Esophagus muscularis mucosa (tissue), 4 donors: ENCODE measurements around the gene MEGF8. TPM values are rescaled to one million over a fixed set of nuclear protein-coding genes. Genes with fewer than 3 reads are reported as not detected.

Source experiments
- DNase-seq: peaks from one replicate; pipeline ENCODE4 v3.0.0-alpha.2; 2017; ENCODE audit errors: extremely low spot score
- H3K27ac ChIP-seq, 4 donors: fragments of 200-600 bp; sonication (generic); replicated peaks in 1 of 4; 1 replicate in 3 of 4; 2 replicates in 1 of 4; pipeline ENCODE4 v1.5.1; 2016 to 2019; ENCODE audit warnings: mild to moderate bottlenecking in 1 of 4
- H3K27me3 ChIP-seq, 4 donors: fragments of 200-600 bp; sonication (generic); one replicate each; pipeline versions ENCODE4 v1.5.1 to v1.6.0; 2016 to 2019
- H3K36me3 ChIP-seq, 4 donors: fragments of 200-600 bp; sonication (generic); one replicate each; pipeline ENCODE4 v1.5.1; 2016 to 2019
- H3K4me1 ChIP-seq, 4 donors: fragments of 200-600 bp; sonication (generic); one replicate each; pipeline ENCODE4 v1.5.1; 2016 to 2019
- H3K4me3 ChIP-seq, 4 donors: fragments of 200-600 bp; sonication (generic); 1 replicate in 2 of 4; 2 replicates in 2 of 4; pipeline ENCODE4 v1.5.1; 2016 to 2019; ENCODE audit warnings: mild to moderate bottlenecking in 4 of 4, moderate library complexity in 1 of 4
- H3K9me3 ChIP-seq, 4 donors: fragments of 200-600 bp; sonication (generic); 1 replicate in 3 of 4; 2 replicates in 1 of 4; pipeline ENCODE4 v1.5.1; 2016 to 2019
- EP300 ChIP-seq: sonication (generic); formaldehyde crosslinking; IDR thresholded peaks from one replicate; pipeline ENCODE4 v1.6.1; 2017; ENCODE audit warnings: antibody characterized with exemption
- POLR2A ChIP-seq: fragments of 450-650 bp; IDR thresholded peaks from one replicate; pipeline ENCODE4 v1.6.1; 2017; ENCODE audit warnings: antibody characterized with exemption, moderate library complexity, mild to moderate bottlenecking, low read depth
- POLR2AphosphoS5 ChIP-seq, 2 donors: sonication (generic); formaldehyde crosslinking; IDR thresholded peaks; one replicate each; pipeline ENCODE4 v1.6.1; 2017; ENCODE audit warnings: antibody characterized with exemption in 2 of 2
- WGBS: methylation state at CpG from one replicate; pipeline ENCODE4 v1.1.5; 2018; 5-methylcytosine and 5-hydroxymethylcytosine counted together
- intact Hi-C: fragments of 100-400 bp; cut with DNase I; formaldehyde crosslinking; loops from one replicate; pipeline ENCODE4 v1.15.1; 2023
- total RNA-seq, 4 donors: library from RNA; depleted of rRNA; stranded (reverse); fragments of >200 nt; gene quantifications; one replicate each; pipeline versions ENCODE4 v1.1.0 to v1.2.1, GENCODE V29; 2016
- TF ChIP-seq, protein P1 (sequence below), 3 experiments: fragments of 200-600 bp in 2 of 3; fragments of 450-650 bp in 1 of 3; sonication (generic) in 2 of 3; IDR thresholded peaks; one replicate each; pipeline ENCODE4 v1.5.1; 2017 to 2019; ENCODE audit warnings: antibody characterized with exemption in 3 of 3, mild to moderate bottlenecking in 2 of 3, moderate library complexity in 1 of 3

Gene MEGF8
- total RNA-seq, 4 donors from 2014 or later: 18.2 to 46.2 (median 25.5) TPM

DNA sequence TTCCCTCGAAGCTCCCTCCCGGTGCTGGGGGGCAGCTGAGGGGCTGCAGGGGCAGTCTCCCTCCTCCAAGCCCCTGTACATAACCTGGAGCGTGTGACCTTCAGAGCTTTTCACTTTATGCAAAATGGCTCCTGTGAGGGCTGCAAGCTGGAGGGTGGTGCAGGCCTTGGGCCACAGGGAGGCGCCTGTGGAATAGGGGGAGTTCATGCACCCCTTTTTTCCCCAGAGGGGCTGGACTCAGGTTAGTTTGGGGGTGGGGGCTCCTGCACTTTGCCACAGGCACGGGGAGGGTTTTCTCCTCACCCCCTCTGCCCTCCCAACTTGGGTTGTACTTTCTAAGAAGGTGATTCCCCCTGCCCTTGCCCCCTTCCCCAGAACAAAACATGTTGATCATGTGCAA lies 30.1 kb upstream of the MEGF8 start:
- H3K27ac ChIP-seq: peak overlapping the region in 1 of 4 donors; percentile 33
- no peak for DNase-seq
- no peaks in the 10 kb centered on the region for H3K9me3 ChIP-seq
- H3K4me3 ChIP-seq: no peak overlapping the region
- H3K36me3 ChIP-seq: peaks cover 30 to 55% (median 53%) of the 10 kb centered on the region in 4 donors
- peaks cover 0 to 16% (median 9%) of the 10 kb centered on the region in 4 donors for H3K4me1 ChIP-seq
- H3K27me3 ChIP-seq: no peaks in the 10 kb centered on the region
- no peak for TF ChIP-seq EP300
- no peak for TF ChIP-seq POLR2AphosphoS5 (IDR thresholded peaks at IDR 0.05)
- TF ChIP-seq POLR2A: no peak
- TF ChIP-seq, protein P1, sequence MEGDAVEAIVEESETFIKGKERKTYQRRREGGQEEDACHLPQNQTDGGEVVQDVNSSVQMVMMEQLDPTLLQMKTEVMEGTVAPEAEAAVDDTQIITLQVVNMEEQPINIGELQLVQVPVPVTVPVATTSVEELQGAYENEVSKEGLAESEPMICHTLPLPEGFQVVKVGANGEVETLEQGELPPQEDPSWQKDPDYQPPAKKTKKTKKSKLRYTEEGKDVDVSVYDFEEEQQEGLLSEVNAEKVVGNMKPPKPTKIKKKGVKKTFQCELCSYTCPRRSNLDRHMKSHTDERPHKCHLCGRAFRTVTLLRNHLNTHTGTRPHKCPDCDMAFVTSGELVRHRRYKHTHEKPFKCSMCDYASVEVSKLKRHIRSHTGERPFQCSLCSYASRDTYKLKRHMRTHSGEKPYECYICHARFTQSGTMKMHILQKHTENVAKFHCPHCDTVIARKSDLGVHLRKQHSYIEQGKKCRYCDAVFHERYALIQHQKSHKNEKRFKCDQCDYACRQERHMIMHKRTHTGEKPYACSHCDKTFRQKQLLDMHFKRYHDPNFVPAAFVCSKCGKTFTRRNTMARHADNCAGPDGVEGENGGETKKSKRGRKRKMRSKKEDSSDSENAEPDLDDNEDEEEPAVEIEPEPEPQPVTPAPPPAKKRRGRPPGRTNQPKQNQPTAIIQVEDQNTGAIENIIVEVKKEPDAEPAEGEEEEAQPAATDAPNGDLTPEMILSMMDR (IDR thresholded peaks at IDR 0.05): no peak
- WGBS: 66% methylated on average over 4 of the region's 5 CpGs
- intact Hi-C loops: loop anchor here (5.0 kb wide), 1 partner anchor 48 kb away; no protein-coding TSS in a partner anchor

DNA sequence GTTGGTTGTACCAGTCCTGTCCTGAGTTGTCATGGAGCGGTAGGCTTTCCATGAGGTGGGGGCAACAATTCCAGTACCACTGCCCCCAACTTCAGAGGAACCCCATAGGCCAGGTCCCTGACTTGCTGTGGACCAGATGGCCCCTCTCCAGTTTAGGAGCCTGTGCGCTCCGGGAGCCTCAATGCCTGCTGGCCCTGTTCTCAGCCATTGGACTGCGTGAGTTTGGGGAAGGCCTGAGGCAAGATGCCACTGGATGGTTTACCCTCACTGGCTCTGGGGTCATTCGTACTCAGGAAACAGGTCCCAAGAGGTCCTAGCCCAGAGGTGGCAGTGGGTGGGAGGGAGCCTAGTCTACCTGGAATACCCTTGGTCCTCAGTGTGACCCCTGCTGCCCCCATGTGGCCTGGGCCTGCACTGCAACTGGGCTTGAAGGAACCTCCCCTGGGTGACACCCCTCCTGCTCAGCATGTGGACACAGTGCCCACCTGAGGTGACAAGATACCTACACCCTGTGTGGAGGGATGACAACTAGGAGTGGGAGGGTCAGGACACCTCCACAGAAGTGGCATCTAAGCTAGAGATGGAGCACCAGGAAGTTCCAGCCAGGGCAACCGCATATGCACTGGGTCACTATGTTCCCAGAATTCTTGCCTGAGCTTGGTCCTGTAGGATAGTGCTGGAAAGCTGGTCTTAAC lies 29.5 kb upstream of the MEGF8 start:
- Histone ChIP-seq H3K4me1 (peaks cover 0 to 11% (median 7%) of the 10 kb centered on the region in 4 donors), H3K27ac (peak overlapping the region in 1 of 4 donors; percentile 33), H3K36me3 (peaks cover 27 to 49% (median 46%) of the 10 kb centered on the region in 4 donors), H3K9me3 (no peaks in the 10 kb centered on the region), H3K4me3 (no peak overlapping the region), H3K27me3 (no peaks in the 10 kb centered on the region)
- DNase-seq: peak; percentile 95
- WGBS: 87% methylated on average over 3 of the region's 6 CpGs
- intact Hi-C loops: loop anchor here (5.0 kb wide), 1 partner anchor 49 kb away; no protein-coding TSS in a partner anchor
- TF ChIP-seq, protein P1 (IDR thresholded peaks at IDR 0.05): peak; percentile 94 to 100 (median 95)
- TF ChIP-seq POLR2A: no peak
- no peak for TF ChIP-seq EP300
- TF ChIP-seq POLR2AphosphoS5 (IDR thresholded peaks at IDR 0.05): peak; percentile 48 to 58

DNA sequence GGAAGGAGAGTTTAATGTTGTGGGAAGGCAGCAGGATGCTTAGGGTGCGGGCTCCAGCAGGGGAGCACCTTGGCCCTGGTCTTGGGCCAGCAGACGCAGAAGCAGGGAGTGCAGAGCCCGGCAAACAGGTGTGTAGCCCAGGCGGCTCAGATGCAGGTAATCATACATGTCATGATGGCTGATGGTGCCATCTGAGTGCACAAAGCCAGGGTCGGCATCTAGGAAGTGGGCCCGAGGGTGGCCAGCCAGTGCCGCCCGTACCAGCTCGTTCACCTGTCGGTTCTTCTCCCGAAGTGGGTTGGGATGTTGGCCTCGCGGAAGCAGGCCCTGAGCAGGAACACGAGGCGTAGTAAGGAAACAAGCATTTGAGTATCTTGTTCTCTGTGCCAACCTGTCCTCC lies 28.4 kb upstream of the MEGF8 start:
- DNase-seq: no peak
- intact Hi-C loops: loop anchor here (5.0 kb wide), 1 partner anchor 50 kb away; no protein-coding TSS in a partner anchor
- no peak overlapping the region for H3K27ac ChIP-seq

DNA sequence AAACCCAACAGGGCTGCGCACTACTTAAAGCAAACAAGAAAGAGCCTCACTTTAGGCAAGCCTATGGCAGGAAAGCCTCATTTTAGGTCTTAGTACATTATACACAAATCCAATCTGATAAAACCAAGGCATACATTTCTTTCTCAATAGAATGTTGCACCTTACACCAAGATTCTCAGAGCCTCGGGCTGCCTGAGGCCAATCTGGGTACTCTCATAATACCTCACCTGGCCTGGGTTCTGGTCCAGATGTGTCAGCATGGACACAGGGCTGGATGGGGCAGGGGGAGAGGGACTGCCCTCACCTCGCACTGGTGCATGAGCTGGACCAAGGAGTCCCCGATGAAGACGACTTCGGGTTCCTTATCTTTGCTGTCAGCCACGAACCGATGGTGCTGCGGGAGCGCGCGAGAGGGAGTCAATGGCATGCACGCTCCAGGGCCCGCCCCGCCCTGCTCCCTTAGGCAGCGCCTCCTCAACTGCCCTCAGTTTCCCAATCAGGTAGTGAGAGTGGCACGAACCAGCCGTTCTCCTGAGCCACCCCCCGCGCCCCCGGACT lies 23.7 kb upstream of the MEGF8 start, which contains the start of gene PRR19:
TSS of gene PRR19 (plus strand) at position 487 of the 558 bp plus-strand sequence. CDS start 7,453 bp downstream, outside the sequence.
- no peak for DNase-seq
- Histone ChIP-seq H3K4me3 (peak within 1 kb of the TSS; percentile 60 to 64 (median 62)), H3K36me3 (no peaks in the 10 kb centered on the region), H3K4me1 (peaks cover 5 to 23% (median 20%) of the 10 kb centered on the region in 4 donors), H3K9me3 (no peaks in the 10 kb centered on the region), H3K27me3 (no peaks in the 10 kb centered on the region), H3K27ac (peak within 1 kb of the TSS; percentile 48 to 76 (median 72))
- intact Hi-C loops: no loop called here
- 50% methylated on average over 2 of the region's 21 CpGs for WGBS
- TF ChIP-seq, protein P1 (IDR thresholded peaks at IDR 0.05): no peak
- TF ChIP-seq EP300 (no peak), POLR2AphosphoS5 (IDR thresholded peaks at IDR 0.05) (no peak), POLR2A (no peak)

More for the DNA sequence above, 28.4 kb upstream of the MEGF8 start:
- TF ChIP-seq, protein P1 (IDR thresholded peaks at IDR 0.05): no peak
- TF ChIP-seq POLR2A (no peak), EP300 (no peak), POLR2AphosphoS5 (IDR thresholded peaks at IDR 0.05) (no peak)
- H3K4me3 ChIP-seq: no peak overlapping the region
- peaks cover 4 to 14% (median 11%) of the 10 kb centered on the region in 4 donors for H3K4me1 ChIP-seq
- no peaks in the 10 kb centered on the region for H3K9me3 ChIP-seq
- peaks cover 27 to 38% (median 36%) of the 10 kb centered on the region in 4 donors for H3K36me3 ChIP-seq
- WGBS: 91% methylated on average over 13 of the region's 15 CpGs
- H3K27me3 ChIP-seq: no peaks in the 10 kb centered on the region
